ENCODE data around the gene BTN1A1. TPM values are rescaled to one million over a fixed set of nuclear protein-coding genes. Genes with fewer than 3 reads are reported as not detected.

BTN1A1 gene
- total RNA-seq (2022; extraction: Qiagen RNA extraction), result not detected in 5 replicates

GRCh38 chr6:26500102-26500501, at the start of gene BTN1A1:
Gene BTN1A1 (plus strand): TSS chr6:26500303. CDS start chr6:26501287, 984 bp downstream.

GRCh38 chr6:26457806-26458688, 42.1 kb upstream of the BTN1A1 start, which contains the start of gene BTN2A1:
Gene BTN2A1 (plus strand): TSS chr6:26457955. CDS start chr6:26458637, 682 bp downstream.

GRCh38 chr6:26537846-26538571, 37.9 kb downstream of the BTN1A1 start, which contains the start of gene HMGN4:
Gene HMGN4 (plus strand): TSS chr6:26538366. CDS start chr6:26545207, 6,841 bp downstream.

Other genes starting within 250 kb of the BTN1A1 start
- gene BTN3A2, start 135.1 kb upstream of the BTN1A1 start, total RNA-seq (2022; extraction: Qiagen RNA extraction), result 2.4 to 3.9 TPM (median 2.9 TPM) in 5 replicates
- gene BTN2A2, start 117.2 kb upstream of the BTN1A1 start, total RNA-seq (2022; extraction: Qiagen RNA extraction), result 4.6 to 6.5 TPM (median 6.3 TPM) in 5 replicates
- gene BTN3A1, start 98.0 kb upstream of the BTN1A1 start, total RNA-seq (2022; extraction: Qiagen RNA extraction), result 2.1 to 3.1 TPM (median 2.3 TPM) in 5 replicates
- 0.53 to 0.68 TPM (median 0.61 TPM) in 5 replicates for gene BTN3A3, start 59.8 kb upstream of the BTN1A1 start, total RNA-seq (2022; extraction: Qiagen RNA extraction)
- gene BTN2A1, start 42.3 kb upstream of the BTN1A1 start, total RNA-seq (2022; extraction: Qiagen RNA extraction), result 15.3 to 22.7 TPM (median 18.6 TPM) in 5 replicates
- 66.2 to 92.8 TPM (median 78.4 TPM) in 5 replicates for gene HMGN4, start 38.1 kb downstream of the BTN1A1 start, total RNA-seq (2022; extraction: Qiagen RNA extraction)
- gene ABT1, start 96.7 kb downstream of the BTN1A1 start, total RNA-seq (2022; extraction: Qiagen RNA extraction), result 12.4 to 13.8 TPM (median 13.7 TPM) in 5 replicates
- gene ZNF322, start 159.4 kb downstream of the BTN1A1 start, total RNA-seq (2022; extraction: Qiagen RNA extraction), result 3.8 to 6.6 TPM (median 5.2 TPM) in 5 replicates